Epithelial cell of esophagus (primary cell): ENCODE data around the gene THEMIS.

Experiments used
- DNase-seq: peaks from one replicate; pipeline ENCODE4 v3.0.0; 2010; ENCODE audit warnings: low read depth
- H3K4me3 ChIP-seq: 2 replicates; pipeline ENCODE4 v1.5.1; 2011; ENCODE audit warnings: mild to moderate bottlenecking, low read length, control low read depth
- CTCF ChIP-seq: IDR thresholded peaks from 2 replicates; pipeline ENCODE4 v1.5.1; 2011; ENCODE audit warnings: low read depth, mild to moderate bottlenecking, low read length, control low read depth, inconsistent platforms; ENCODE audit not compliant: insufficient read depth; ENCODE audit errors: missing control alignments

THEMIS gene

GRCh38 chr6:127924440-127924839 lies 23.6 kb upstream of the THEMIS start:
- no peak for TF ChIP-seq CTCF
- peak; percentile 50 for DNase-seq
- no peak overlapping the region for H3K4me3 ChIP-seq

- no peak for DNase-seq
- TF ChIP-seq CTCF = no peak
- H3K4me3 ChIP-seq = no peak overlapping the region
Measured at GRCh38 chr6:127924031-127924430, 23.2 kb upstream of the THEMIS start.

DNA sequence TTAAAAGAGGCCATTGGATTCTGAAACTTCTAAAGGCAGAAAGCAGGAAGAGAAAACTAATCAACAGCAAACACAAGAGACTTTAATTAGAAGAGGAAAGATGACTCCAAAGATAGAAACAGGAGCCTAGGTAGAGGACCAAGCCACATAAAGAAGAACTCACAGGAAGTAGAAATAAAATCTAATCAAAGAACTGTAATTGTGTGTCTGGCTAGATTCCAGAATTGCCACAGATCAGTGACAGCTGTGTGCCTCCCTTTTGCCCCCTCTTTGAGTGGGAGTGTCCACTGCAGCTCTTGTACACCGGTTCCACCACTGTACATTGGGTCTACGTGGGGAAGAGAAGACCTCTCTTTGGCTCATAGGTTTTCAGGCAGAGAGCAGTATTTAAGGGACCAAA lies 22.3 kb upstream of the THEMIS start:
- TF ChIP-seq CTCF = no peak
- no peak overlapping the region for H3K4me3 ChIP-seq
- no peak for DNase-seq

- H3K4me3 ChIP-seq = no peak overlapping the region
- no peak for TF ChIP-seq CTCF
- no peak for DNase-seq
Measured at GRCh38 chr6:127921982-127922381, 21.1 kb upstream of the THEMIS start.

- no peak overlapping the region for H3K4me3 ChIP-seq
- no peak for TF ChIP-seq CTCF
- no peak for DNase-seq
Measured at GRCh38 chr6:127920804-127921203, 19.9 kb upstream of the THEMIS start.

GRCh38 chr6:127918506-127919427 lies 17.9 kb upstream of the THEMIS start:
- H3K4me3 ChIP-seq = no peak overlapping the region
- DNase-seq = no peak
- no peak for TF ChIP-seq CTCF

DNA sequence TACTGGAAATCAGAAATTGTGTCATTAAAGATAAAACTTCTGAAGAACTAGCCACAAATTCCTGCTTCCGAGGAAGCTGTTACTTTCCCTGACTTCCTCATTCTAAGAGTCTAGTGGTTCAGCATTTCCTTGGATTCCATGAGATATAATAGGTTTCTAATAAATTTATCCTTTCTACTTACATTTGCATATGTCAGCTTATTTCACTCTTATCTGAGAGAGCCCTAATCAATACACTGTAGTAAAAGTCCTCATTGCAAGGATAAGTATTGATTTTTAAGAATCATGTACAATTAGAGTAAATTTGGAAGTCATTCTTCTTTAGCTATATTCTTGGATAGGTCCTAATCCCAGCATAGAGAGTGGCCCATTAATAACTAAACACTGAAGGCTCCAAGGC lies 16.9 kb upstream of the THEMIS start:
- TF ChIP-seq CTCF = no peak
- DNase-seq = no peak
- H3K4me3 ChIP-seq = no peak overlapping the region
